ENCODE measurements around the gene SBK3.

GRCh38 chr19:55542292-55542855, 3.0 kb downstream of the SBK3 start:
- TF ChIP-seq, protein P1, sequence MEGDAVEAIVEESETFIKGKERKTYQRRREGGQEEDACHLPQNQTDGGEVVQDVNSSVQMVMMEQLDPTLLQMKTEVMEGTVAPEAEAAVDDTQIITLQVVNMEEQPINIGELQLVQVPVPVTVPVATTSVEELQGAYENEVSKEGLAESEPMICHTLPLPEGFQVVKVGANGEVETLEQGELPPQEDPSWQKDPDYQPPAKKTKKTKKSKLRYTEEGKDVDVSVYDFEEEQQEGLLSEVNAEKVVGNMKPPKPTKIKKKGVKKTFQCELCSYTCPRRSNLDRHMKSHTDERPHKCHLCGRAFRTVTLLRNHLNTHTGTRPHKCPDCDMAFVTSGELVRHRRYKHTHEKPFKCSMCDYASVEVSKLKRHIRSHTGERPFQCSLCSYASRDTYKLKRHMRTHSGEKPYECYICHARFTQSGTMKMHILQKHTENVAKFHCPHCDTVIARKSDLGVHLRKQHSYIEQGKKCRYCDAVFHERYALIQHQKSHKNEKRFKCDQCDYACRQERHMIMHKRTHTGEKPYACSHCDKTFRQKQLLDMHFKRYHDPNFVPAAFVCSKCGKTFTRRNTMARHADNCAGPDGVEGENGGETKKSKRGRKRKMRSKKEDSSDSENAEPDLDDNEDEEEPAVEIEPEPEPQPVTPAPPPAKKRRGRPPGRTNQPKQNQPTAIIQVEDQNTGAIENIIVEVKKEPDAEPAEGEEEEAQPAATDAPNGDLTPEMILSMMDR (IDR thresholded peaks at IDR 0.05): no peak
- no peak for TF ChIP-seq EZH2 (IDR thresholded peaks at IDR 0.05; ENCODE audit: borderline replicate concordance, insufficient read depth, low read depth, low read length, poor library complexity, severe bottlenecking)

All from B cell (primary cell).